HG03469 (cell line): ENCODE results near the gene LAMB3.

Experiments
- ATAC-seq: cut with Tn5 transposase; IDR thresholded peaks from one replicate; pipeline ENCODE4 v1.9.1; 2021; ENCODE audit warnings: mild to moderate bottlenecking, moderate library complexity, moderate number of reproducible peaks; ENCODE audit not compliant: unreplicated experiment

The LAMB3 gene

DNA sequence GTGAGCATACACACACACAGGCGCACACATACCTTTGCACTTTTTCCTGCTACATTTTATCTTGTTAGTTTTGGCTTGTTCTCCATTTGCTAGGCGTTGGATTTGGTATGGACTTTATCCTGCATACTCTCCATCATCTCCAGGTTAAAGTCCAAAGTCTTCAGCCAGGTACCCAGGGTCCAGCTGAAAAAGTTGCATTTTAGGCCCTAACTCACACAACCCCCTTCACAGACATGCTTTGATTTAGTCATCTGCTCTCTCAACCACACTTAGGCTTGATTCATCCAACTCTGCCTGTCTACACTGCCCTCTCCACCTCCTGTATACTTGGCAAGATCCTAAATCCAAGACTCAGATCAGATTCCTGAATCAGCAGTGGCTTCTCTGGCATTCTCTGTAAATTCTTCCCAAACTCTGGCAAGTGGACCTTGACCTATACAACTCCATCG is 10.7 kb upstream of the LAMB3 start:
- ATAC-seq = no peak

DNA sequence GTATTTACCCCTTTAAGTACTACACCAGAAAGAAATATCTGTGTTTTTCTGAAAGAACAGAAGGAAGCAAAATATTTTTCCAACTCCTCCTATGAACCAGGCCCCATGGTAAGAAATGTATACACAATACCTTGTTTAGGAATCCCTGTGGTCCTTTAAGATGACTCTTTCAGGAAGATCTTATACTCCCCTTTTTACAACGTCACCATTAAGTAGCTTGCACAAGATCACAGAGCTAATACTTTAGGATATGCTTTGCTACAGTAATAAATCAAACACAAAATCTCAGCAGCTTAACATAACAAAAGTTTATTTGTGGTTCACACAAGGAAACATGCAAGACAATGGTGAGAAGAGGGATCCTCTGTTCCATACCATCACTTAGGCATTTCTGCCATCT is 8.8 kb upstream of the LAMB3 start:
- ATAC-seq = no peak

DNA sequence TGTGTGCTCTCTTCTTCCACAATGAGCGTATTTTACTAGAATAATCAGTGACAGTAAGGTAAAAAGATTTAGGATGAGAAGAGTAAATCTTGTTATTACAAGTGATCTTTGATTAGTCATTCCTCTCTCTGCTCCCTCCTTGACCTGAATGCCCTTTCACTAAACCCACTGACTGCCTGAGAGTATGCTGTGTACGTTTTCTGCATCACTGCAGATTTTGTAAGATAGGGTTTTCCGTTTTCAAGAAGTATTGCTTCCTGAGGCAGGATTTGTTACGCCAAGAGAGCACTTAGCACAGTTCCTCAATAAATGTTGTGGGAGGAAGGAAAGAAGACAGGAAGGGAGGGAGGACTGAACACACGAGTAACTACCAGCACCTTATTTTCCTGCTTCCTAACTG is 7.7 kb upstream of the LAMB3 start:
- peak; percentile 64 for ATAC-seq

DNA sequence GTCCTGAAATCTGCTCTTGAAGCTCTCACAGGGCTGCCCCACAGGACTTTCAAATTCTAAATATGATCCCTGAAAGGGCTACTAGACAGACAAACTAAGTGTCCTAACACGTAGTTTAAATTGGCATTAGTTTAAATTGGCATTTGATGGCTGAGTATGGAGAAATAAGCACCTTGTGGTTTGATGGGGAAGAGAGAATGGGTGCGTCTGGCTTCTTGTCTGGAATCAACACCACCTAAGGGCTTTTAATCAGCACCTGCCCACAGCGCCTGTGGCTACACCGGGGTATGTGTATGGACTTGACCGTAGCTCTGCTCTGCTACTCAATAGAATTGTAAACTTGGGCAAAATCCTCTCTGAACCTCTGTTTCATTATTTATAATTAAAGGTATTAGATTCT is 5.7 kb upstream of the LAMB3 start:
- ATAC-seq = no peak

DNA sequence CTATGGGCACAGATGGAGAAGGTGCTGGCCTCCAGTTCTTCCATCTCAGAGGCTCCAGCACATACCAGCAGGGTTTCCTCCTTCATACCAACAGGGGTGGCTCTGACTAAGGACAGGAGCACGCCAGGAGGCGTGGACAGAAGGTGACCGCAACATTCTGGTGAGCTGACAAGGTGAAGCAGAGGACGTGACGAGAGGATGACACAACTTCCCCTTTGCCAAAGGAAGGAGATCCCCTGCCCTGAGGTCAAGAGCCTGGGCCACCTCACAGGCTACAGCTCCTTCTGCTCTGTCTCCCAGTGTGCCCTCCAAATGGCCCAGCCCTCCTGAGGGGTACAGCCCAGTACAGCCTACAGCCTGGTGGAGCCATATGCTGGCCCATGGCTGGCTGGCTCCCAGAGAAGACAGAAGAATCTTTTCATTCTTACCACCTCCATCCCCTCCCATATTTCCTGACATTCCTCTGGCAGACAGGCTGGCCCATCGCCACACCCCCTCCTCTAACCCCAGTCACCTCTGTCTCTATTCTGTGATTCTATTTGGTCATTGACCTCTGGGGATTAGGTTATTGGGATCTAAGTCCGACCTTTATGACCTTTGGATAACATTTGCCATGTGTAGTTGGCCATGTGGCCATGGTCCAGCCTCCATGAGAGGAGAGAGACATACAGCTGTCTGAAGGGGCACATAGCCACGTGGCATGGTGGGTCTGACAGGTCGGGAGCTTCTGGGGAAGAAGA is 5.1 kb upstream of the LAMB3 start:
- no peak for ATAC-seq

DNA sequence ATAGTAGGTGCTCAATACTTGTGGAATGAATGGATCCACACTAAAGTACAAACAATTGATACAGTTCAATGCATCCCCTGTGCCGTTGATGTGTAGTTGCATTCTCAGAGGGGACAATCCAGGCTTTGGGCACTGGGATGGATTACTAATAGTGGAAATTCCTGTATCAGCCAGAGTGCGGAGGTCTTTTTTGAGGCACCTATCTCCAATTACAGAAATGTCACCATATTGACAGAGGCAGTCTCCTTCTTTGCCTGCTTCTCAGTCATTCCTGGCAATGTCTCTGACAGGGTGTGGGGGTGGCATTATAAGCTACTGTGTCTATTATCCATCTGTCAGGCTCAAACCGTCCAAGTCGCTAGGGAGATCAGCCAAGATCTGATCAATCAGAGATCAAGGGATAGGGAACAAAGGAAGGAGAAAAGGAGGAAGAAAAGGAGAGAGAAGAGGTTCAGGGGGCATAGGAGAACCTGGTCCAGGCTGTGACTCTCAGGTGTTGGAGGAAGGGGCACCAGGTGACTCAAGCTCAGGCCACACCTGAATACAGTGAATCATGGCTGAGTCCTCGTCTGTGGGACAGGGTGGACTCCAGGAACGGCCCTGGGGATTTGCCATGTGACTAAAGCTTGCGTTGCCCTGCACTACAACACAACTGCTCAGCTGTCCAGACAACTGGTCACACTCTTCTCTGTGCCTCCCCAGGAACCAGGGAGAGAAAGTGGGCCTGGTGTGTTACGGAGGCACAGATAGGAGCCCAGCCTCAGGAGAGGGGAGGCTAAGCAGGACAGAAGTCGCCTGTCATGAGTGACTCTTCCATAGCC is 3.4 kb upstream of the LAMB3 start:
- ATAC-seq = no peak

DNA sequence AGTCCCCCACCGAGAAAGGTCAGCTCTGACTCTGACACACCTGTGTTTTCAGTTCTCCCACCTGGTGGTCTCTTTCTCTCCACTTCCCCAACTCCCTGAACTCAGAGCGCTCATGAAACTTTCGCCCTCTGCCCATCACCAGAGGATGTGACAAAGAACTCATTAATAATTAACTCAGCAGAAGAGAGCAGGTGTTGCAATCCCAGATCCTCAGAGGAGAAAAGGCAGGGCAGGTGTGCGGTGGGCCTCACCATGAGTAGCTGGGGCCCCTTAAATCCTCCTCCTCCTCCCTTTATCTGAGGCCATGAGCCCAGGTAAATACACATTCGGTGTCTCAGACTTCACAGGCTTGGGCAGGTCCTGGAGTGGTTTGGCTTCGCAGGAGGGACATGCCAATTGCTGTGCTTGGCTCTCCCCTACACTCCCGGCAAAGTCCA is 1.7 kb upstream of the LAMB3 start:
- ATAC-seq = no peak

DNA sequence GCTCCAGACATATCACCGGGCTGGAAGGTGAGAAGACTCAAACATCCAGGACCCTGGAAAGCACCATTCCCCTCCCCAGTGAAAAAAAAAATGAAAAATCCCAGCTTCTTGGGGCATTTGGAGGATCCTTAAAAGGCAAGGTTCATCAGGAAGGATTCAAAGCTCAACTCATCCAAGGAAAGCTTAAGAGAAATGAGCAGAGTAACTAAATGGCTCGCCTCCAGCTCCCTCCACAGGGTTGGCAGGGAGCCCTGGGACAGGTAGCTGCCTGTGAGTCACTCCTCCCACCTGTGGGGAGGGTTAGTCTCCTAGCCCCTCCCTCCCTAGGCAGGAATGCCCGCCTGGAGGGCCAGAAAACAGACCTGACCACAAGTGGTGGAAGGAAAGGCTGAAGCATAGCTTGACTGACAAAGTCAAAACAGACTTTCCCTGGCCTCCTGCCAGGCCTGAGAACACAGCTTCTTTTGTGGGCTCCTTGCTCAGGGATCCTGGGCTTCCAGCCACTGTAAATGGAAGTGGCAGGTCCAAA is 712 bp upstream of the LAMB3 start:
- ATAC-seq = no peak

DNA sequence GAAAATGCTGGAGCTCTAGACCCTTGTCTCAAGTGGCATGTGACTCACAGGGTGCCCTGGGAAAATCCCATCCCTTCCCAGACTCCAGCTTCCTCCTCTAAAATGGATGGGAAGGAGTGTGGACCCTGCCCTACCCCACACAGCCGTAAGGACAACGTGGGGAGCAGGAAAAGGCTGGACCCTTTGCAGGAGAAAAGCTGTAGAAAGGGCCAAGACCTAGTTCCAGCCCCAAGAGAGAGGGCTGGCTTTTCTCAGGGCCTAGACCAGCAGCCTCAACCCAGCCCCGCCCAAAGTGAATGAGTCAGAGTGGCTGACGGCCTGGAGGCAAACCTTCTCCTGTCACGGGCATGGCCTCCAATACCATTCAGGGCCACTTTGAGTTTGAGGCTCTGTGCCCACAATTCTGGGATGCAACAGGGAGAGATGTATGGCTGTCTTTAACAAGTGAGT is 1.1 kb downstream of the LAMB3 start:
- peak; percentile 46 for ATAC-seq

DNA sequence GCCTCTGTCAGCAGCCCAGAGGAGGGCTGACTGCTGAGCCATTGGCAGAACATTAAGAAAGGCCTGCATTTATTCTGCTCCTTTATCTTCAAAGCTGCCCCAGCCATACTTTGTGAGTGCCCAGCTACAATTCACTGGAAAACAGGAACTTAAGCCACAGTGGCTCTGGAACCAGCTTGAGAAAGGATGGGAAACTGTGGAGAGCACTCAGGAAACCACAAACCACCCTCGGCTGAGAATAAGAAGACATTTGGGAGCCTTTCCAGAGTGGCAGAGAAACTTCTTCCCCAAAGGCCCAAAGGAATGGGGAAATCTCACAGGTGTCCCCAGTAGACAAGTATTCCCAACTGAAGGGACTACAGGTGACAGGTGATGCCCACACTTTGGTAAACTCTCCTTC is 1.8 kb downstream of the LAMB3 start:
- no peak for ATAC-seq

DNA sequence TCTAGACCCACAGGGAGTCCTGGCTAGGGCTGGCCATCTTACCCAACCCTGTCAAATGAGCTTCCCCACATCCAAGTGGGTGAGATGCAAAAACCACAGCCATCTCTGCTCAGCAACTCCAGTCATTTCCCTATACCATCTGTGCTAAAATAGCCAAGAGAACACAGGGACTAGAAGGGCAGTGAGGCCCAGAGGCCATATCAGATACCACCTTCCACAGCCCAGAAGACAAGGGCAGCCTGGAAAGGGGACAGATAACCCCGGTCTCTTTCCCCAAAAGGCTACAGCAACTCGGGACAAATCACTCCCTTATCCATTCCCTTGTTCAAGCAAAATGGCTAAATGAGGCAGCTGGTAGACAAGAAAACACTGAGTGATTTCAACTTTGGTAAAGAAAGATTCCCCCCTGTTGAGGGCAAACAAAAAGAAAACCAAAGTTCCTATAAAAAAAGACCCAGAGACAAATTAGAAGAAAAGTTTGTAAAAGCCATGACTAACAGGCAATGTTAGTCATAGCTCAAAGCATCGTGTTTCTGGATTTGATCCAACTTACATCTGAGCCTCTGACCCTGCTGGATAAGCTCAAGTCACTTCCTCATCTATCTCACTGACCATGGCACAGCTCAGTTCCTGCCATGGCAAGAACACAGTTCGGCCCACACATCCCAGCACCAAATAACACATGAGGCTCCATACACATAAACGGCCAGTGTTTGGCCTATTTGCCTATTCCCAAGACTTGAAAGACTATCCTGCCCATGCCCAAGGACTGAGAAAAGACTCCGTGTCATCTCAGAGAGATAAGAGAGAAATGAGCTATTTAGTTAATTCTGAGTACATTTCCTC is 3.1 kb downstream of the LAMB3 start:
- no peak for ATAC-seq

DNA sequence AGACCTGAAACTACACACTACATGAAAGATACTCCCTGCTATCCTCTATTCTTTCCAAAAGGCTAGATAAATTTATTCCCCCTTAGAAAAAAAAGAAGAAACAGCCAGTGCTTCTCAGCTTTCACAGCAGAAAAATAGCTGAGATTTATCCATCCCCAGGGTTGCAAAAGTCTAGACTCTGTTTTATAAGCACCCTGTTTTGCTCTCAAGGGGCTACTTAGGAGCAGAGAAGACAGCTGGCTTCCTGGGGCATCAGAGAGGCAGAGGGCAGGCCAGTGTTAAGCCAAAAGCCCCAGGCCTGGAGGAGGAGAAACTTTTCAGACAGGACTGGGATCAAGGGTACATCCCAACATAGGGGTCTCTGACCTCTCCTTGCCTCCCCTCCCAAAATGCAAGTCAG is 3.9 kb downstream of the LAMB3 start:
- no peak for ATAC-seq

DNA sequence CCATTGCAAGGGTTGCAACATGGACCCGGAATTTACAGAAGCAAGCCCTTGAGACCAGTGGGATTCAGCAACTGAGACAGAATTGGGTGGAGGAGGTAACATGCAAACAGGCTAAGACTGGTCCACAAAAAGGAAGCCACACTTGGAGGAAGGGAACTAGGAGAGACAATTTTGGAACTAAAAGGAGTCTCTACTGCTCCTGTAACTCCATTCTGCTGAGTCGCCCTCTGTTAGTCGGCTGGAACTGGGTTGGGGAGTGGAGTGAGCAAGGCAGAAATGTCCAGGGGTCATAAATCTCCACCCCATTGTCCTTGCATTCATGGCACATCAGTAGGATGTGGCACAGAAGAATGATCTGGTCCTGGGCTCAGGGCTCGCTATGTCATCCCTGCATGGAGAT is 5.1 kb downstream of the LAMB3 start:
- ATAC-seq = no peak

DNA sequence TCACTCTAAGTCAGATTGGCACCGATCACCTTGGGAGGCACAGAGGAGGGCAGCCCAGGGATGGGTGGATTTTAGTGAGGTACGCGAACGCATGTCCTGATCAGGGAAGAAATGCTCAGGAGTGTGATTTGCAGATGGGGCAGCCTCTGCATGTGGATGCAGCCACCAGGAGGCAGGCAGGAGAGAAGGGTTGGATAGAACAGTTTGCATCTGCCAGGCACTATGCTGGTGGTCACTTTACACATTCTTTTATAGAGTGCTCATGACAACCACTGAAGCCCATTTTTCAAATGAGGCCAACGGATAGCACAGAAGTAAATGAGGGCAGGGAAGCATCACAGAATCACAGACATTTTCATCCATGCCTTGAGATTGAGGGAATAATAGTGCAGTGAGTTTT is 5.7 kb downstream of the LAMB3 start:
- ATAC-seq = no peak

DNA sequence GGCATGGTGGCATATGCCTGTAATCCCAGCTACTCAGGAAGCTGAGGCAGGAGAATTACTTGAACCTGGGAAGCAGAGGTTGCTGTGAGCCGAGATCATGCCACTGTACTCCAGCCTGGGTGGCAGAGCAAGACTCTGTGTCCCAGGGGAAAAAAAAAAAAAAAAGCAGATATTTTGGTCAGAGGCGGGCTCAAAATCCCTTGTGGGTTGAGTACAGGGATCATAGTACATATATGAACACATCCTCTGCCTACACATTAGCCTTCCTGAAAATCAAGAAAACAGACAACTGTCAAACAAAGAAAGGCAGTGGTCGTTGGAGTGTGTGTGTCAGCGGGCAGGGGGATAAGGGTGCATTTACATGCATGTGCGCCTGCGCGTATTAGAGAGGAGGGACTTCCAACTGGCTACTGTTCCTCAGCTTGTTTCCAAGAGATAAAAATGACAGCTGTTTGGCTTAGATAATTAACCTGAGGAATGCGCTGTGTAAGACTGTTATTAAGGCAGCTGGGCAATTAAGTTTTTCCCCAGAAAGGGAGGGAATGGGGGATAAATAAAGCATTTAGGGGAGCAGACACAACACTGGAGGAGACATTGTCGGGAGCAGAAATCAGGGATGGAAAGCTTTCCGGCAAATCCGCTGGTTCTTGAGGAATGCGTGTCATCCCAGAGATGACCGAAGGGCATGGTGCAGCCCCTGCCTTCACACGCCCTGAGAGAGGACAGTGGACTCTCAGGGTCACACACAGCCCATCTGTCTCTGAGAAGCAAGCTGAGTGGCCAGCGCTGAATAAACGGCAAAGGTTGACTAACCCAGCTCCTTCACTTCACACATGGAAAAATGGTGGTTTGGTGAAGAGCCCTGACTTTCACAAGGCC is 6.4 kb downstream of the LAMB3 start:
- no peak for ATAC-seq

DNA sequence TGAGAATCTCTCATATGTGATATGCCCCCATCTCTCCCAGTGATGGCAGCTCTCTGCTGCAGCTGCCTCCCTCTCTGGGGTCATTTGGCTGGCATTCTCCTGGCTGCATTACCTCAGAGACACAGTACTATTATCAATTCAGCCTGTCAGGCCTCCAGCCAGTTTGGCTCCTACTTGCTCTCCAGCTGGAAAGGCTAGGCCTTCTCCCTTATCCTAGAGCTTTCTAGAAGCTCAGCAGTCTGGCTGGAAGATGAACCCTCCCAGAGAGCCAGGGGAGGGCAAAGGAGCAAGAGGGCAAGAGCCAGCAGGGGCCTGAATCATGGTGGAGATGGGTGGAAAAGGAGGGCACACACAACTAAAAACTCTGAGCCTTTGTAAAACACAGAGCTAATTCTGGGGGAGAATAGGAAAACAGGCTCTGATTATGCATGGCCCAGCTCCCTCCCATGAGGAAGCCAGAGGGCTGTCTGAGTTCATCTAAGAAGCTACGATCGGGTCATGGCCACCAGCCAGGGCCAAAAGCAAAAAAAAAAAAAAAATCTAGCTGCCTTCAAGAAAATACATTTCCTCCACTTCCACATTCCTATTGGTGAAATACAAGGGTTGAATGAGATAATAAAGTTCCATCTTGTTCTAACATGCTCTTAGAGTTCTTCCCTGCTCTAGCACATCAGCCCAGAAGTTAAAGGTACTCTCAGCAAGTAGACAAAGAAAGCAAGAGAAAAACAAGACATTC is 8.8 kb downstream of the LAMB3 start:
- ATAC-seq = no peak

DNA sequence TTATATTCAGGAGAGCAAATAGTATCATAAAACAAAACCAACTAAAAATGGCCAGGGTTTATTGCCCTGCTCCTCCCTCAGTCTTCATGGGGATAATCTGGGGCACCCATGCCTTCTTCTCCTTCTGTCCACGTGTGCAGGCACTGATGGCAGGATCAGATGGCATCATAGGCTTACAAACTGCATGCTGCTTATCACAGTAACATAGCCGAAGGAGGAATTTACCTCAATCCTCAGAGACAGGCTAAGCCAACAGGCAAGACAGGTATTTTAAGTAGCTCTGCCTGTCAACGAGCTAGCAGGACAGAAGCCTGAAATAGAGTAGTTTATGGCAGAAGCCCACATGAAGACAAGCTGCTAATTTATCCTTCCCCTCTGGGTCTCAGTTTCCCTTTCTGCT is 9.4 kb downstream of the LAMB3 start:
- no peak for ATAC-seq

DNA sequence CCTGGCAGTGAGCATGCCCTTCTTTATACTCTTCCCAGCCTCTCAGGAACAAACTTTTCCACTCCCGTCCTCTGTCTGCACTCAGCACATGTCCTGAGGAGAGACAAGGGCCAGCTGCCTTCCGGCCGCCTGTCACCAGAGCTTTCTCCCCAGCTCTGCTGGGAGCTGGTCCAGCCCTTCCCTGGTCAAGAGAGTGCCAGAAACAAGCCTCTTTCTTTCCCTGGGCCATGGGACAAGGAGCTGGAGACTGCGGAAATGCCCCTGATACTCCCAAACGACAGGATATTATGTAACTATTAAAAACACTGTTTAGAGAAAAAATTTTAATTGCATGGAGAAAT is 10.4 kb downstream of the LAMB3 start:
- no peak for ATAC-seq

DNA sequence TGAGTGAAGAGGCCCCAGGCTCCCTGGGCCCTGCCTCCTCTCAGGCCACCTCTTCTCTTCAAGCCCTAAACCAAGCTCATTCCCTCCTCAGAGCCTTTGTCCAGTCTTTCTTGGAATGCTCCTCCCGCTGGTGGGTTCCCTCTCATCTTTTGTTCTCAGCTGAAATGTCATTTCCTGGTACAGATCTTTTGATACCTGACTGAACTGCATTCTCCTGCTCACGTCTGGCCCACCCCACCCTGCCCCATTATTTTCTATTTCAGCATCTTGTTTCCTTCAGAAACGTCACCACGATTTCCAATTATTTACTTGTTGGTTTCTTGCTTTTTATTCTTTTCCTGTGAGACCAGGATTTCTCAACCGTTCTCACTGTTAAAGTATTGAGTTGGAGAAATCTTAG is 16.4 kb downstream of the LAMB3 start:
- no peak for ATAC-seq
